ENCODE measurements around the gene OPRL1.

The OPRL1 gene

DNA sequence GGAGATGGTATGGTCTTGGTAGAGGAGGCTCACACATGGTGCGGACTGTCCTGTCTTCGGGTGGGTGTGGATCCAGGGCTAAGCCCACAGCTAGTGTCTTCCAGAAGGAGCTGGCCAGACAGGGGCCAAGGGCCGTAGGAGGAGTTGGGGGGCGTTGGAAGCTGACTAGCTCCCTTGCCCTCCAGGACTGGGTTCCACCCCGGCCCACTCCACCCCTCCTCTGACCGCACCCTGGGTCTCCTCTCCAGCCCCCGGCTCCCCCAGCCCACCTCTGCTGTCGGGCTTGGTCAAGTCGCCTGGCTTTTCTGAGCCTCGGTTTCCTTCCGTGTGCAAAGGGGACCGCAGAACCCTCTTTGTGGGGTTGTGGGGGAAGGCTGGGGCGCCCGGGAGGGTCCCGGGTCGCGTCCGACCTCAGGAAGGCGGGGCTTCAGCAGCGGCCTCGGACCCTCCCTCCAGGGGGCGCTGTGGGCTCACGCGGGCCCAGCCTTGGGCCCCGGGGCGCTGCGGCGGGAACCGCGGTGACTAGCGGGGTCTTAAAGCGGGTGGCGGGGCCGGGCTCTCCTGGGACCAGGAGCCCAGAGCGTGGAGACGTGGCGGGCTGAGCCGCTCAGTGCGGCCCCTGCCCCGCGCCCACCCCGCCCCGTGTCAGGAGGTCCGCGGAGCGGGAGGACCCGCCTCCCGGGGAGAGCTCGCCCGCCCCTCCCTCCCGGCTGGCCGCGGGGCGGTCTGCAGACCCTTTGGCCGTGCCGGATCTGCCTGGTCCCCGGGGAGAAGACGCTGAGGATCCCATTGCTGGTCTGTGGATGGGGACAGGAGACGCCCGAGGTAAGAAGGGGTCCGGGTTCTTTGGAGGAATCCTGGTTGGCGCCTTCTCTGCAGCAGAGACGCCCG is 22.1 kb downstream of the OPRL1 start:
- in situ Hi-C loops (cut with MboI; ENCODE audit: low sequenced_read_pairs), result no loop called here

DNA sequence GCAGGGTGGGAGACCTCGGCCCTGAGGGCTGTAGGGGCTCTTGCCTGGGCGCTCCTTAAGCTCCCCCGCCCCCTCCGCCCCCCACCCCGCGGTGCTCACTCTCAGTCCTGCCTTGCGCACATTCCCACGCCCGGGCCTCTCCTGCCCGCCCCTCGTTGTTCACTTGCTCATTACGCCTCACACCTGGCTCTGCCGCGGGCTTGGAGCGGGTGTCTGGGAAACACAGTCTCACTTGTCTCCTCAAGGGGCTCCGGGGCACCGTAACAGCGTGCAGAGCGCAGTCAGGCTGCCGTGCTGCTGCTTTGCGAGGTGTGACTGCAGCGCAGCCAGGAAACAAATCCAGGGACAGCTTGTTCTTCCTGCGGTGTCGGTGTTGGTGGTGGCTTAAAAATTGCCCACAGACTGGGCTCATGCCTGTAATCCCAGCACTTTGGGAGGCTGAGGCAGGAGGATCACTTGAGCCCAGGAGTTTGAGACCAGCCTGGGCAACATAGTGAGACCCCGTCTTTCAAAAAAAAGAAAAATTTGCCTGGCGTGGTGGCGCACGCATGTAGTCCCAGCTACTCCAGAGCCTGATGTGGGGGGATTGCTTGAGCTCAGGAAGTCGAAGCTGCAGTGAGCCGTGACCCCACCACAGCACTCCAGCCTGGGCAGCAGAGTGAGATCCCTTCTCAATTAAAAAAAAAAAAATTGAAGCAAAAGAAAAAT is 22.9 kb downstream of the OPRL1 start:
- in situ Hi-C loops (cut with MboI; ENCODE audit: low sequenced_read_pairs), result no loop called here

DNA sequence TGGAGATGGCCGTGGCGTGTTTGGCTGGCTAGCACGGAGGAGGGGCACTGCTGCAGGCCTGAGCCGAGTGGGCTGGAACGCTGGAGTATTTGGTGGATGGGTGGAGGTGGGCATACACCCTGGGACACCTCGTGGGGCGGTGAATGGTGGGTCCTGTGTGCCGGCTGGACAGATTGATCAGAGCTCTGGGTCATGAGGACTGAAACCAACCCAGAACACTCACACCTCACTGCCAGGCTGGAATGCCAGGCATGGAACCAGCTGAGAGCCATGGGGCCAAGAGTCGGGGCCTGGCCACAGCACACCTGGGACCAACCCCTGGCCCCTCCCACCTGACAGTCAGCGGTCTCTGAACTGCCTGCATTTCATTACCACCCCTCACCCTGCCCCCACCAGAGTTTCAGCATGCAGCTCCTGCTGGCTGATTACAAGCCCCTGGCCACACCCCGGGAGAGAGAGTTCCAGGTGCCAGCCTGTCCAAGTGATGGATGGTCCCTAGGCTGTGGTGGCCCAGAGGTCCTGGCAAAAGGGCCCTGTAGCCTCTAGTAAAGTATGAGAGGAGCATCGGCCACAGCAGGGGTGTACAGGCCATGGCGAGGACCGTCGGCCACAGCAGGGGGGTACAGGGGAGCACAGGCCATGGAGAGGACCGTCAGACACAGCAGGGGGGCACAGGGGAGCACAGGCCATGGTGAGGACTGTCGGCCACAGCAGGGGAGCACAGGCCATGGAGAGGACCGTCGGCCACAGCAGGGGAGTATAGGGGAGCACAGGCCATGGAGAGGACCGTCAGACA is 24.2 kb downstream of the OPRL1 start:
- in situ Hi-C loops (cut with MboI; ENCODE audit: low sequenced_read_pairs), result no loop called here

DNA sequence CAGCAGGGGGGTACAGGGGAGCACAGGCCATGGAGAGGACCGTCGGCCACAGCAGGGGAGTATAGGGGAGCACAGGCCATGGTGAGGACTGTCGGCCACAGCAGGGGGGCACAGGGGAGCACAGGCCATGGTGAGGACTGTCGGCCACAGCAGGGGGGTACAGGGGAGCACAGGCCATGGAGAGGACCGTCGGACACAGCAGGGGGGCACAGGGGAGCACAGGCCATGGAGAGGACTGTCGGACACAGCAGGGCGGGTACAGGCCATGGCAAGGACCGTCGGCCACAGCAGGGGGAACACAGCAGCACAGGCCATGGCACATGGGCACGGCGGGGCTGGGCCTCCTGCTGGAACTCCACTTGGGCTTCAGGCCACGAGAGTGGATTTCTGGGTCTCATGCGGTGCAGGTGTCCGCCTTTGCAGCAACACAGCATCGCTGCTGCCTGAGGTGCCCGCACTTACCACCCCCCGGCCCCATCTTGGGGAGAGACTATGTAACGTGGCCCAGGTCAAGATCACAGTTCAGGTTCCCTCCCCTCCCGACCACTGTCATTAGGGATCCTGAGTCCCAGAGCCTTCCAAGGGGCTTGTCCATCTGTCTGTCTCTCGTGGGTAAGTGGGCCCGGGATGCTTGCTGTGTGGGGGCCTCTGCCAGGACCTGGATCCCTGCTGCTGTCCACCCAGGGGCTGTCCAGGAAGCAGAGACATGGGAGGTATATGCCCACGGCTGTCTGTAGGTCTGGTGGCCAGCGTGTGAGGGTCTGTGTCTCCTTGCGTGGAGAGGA is 25.0 kb downstream of the OPRL1 start:
- in situ Hi-C loops (cut with MboI; ENCODE audit: low sequenced_read_pairs), result no loop called here

DNA sequence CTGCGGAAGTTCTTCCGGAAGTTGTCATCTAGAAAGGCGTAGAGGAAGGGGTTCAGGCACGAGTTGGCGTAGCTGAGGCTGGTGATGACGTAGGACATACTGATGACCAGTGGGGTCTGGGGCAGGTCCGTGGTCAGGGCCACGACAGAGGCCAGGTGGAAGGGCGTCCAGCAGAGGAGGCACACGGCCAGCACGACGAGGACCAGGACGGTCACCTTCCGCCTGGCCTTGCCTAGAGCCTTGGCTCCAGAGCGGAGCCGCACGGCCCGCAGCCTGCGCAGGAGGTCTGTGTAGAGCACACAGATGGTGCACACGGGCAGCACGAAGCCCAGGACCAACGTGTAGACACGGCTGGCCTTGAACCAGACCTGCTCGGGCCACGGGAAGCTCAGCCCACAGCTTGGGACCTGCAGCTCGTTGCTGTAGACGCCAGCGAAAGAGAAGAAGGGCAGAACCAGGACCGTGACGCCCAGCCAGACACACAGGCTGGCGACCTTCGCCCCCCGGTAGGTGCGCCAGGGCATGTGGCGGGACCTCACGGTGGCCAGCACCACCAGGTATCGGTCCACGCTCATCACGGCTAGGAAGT is 26.1 kb downstream of the OPRL1 start:
- in situ Hi-C loops (cut with MboI; ENCODE audit: low sequenced_read_pairs), result no loop called here

DNA sequence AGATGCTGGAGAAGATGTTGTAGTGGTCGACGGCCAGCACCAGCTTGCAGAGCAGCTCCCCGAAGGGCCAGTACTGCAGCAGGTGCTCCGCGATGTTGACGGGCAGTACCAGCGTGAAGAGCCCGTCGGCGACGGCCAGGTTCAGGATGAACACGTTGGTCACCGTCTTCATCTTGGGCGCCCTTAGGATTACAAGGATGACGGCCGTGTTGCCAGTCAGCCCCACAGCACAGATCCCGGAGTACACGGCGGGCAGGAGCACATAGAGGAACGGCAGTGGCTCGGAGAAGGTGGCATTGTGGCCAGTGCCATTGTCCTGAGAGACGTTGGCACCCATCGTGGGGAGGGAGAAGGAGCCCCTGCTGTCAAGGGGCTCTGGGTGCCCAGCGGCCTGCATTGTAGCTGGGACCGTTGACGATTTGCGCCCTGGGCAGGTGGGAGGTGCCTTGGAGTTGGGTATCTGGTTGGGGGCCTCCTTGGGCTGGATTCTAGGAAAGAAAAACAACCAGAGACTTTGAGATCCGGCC is 26.6 kb downstream of the OPRL1 start:
- in situ Hi-C loops (cut with MboI; ENCODE audit: low sequenced_read_pairs), result no loop called here

DNA sequence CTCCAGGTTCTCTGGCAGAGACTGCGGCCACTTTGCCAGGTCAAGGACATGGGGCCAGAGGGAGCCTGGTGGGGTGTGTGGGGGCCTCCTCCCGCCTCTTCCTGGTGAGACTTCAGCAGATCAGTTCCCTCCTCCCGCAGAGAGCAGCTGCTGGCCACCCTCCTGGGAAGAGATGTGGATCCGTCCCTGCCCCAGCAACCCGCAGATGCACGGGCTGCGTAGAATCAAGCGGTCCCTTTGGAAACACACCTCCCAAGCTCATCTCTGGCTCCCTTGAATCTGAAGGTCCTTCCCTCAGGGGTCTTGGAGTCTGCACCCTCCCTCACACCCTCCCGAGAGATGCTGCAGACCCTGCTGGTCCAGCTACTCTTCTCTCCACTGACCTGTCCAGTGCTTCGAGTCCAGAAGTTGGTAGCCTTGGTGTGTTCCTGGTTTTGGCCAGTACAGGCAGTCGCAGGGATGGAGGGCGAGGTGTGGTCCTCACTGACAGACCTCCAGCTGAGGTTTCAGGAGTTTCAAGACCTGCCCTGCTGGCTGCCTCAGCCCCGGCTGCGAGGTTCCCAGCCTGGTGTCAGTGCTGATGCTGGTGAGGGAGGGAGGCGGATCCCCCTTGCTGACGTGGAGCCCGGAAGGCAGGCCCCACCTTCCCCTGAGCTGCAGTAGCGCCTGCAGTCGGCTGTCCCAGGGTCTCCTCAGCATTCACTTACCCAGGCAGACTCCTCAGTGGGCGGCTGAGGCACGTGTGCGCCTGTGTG is 27.3 kb downstream of the OPRL1 start, which contains the start of gene NPBWR2:
Gene NPBWR2 (minus strand): TSS at position 585 of the 755 bp plus-strand sequence. CDS start 734 bp downstream, outside the sequence.
- in situ Hi-C loops (cut with MboI; ENCODE audit: low sequenced_read_pairs), result no loop called here

DNA sequence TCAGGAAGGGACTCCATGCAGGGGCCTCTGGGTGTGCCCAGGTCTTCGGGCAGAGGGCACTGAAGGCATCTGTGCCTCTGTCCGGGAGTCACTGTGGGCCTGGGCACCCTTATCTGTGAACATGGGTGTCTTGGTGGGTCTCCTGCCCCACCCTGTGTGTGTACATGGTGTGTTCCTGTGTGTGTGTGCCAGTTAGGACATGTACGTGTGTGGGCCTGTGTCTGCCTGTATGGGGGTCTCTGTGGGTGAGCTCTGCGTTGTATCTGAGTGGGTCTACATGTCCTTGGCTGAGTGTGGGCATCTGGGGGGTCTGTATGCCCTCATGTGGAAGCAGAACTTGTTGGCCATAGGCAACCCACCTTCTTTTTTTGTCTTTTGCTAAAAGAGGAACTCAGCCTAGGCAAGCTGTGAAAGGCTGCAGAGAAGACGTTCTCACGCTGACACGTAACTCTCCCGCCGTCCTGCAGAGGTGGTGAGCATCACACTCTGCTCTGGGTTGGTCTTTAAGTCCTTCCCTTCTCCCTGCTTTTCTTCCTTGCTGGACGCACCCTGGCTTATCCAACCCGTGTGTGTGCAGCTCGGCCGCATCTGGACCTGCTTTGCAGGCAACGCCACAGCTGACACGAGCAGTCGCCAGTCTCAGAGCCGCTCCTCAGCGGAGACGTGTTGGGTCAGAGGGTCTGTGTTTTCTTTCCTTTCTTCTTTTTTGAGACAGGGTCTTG is 28.0 kb downstream of the OPRL1 start:
- in situ Hi-C loops (cut with MboI; ENCODE audit: low sequenced_read_pairs), result no loop called here

DNA sequence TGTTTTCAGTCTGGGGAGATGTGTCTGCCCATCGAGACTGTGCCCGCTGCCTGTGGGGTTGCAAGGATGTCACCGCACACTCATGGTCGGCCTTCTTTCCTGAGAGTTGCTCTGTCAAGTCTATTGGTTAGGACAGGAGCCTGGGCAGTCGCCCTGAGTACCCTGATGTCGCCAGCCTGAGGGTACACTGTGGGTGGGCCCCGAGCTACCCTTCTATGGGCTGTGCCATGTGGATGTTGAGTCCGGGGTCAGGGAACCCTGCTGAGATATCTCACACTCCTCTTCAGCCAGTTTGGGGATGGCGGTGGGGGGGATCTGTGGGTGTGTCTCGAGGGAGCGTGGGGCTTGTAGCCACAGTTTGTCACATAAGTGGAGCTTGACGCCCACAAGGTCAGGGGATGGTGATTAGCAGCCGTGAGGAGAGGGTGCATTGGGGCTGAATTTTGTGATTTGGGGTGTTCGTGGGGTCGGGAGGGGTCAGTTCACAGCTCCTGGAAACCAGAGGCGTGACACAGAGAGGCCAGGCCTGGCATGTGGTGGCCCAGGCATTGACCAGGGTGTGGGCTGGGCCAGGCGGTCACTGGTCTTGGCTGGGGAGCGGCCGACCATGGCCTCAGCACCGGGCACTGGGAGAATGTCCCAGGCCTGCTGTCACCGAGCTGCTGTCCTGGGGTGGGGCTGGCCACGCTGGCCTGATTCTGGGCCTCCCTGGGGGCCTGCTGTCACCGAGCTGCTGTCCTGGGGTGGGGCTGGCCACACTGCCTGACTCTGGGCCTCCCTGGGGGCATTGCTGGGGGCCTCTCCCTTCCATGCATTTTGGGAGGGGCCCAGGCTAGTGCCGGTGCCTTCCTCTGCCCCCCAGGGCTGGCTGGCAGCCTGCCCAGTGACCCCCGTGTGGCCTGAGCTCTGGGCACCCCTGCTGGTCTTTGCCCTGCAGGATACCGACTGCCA is 29.1 kb downstream of the OPRL1 start:
- in situ Hi-C loops (cut with MboI; ENCODE audit: low sequenced_read_pairs), result no loop called here

DNA sequence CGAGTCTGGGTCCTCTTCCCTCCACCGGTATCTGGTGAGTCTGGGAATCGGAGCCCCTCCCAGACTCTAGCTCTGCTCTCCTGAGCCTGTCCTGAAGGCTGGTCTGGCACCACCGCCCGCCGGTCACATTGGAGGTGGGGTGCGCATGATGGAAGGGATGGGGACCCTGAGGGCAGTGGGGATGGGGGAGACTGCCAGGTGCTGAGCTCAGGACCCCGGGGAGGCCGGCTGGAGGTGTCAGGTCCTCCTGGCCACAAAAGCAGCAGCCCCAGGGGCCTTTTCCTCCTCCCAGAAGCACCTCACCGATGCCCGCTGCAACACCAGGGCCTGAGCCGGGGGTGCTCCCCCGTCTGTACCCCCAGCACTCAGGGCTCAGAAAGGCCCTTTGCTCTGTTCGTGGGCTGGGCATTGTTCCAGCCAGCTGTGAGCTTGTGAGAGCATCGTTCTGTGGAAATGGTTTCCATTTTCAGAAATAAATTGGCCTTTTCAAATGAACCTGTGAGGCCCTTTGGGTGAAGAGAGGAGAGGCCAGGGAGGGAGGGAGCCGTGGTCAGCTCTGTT is 30.0 kb downstream of the OPRL1 start:
- in situ Hi-C loops (cut with MboI; ENCODE audit: low sequenced_read_pairs), result no loop called here

DNA sequence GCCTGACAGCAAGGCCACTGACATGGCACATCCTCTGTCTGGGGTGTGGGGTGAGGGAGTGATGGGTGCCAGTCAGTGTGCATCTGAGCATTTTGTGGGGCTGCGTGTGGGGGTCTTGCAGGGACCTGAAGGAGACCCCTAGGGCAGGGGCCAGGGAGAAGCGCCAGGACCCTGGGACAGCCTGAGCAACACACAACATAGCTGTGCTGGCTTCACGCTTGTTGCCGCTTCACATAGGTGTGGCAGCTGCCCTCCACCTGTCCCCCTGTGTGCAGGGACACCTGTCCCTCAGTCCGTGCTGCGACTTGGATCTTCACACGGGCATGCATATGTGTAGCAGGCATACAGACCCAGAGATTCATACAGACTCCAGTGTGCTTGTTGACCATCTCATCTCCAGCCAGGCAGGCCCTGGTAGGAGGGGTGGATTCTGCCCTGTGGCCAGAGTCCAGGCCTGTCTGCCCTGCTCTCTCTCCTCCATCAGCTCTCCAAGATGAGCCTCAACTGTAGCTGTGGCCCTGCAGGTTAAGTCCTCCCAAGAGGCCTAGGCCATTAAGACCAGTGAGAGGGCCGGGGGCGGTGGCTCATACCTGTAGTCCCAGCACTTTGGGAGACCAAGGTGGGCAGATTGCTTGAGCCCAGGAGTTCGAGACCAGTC is 30.7 kb downstream of the OPRL1 start:
- in situ Hi-C loops (cut with MboI; ENCODE audit: low sequenced_read_pairs), result no loop called here

DNA sequence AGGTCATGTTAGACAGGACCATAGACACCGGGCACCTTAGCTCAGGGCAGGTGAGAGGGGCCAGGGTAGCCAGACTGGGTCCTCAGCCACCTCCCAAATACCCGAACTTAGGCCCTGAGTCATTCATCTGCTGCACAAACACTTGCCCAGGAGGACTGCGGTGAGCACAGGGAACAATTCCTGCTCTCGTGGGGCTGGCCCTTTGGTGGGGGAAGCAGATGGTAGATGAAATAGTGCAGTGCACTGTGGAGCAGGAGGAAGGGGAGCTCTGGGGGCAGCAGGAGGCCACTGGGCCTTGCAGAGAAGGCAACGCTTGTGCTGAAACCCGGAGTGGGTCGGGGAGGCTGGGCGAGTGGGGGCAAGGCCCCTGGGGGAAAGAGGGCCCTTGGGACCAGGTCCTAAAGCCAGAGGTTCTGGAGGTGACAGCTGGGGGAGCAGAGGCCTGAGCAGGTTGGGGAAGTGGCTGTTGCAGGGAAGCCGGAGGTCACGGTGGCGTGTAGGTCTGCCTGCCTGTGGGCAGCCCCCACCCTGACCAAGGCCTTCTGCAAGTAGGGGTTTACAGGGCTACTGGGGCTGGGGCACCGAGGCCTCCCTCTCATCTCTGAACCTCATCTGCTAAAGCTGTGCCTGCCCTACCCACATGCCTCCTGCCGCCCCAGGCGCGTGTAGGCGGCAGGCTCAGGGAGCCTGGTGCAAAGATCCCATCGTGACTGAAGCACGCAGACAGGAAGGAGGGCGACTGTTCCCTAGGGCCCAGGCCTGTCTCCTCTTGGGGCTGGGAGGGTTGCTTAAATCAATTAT is 32.2 kb downstream of the OPRL1 start:
- in situ Hi-C loops (cut with MboI; ENCODE audit: low sequenced_read_pairs), result no loop called here

DNA sequence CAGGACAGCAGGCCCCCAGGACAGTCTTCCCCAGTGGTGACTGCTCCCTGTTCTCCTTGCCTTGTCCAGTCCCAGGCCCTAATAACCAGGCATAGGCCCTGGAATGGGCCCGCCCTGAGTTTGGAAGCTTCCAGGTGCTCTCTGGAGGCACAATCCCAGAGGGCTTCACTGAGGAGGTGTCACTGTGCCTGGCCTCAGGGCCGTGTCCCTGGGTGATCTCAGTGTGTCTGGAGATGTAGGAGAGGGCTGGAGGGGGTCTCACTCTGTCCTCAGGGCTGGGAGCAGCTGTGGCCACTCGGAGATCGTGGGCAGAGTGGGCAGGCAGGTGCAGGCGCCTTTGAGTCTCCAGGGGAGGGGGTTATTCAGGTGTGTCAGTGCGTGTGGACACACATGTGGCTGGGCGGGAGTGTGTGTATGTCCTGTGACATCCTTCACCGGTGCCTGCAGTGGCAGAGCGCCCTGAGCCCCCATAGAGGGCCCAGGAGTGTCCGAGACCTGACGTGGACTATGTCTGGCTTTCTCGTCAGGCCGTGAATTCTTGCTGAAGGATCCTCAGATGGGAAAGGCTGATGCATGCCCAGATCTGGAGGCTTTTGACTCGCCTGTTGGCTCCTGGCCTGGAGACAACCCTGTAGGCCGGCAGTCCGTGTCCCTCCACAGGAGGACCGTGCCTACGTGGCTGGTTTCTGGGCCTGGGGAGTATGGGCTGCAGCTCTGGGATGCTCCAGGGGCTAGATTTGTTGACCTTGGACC is 33.0 kb downstream of the OPRL1 start:
- in situ Hi-C loops (cut with MboI; ENCODE audit: low sequenced_read_pairs), result no loop called here

DNA sequence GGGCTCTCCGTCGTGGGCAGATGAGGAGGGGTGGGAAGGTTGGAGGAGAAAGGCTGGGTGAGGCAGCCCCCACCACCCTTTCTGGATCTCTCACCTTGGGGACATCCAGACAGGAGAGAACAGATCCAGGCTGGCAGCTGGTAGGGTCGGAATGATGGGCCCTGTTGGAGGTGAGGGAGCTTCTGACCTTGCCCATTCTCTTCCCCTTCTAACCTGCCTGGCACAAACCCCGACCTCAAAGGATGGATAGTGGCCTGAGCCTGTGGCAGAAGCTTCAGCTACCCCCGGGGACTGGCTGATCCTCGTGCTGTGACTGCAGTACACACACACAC is 33.5 kb downstream of the OPRL1 start:
- in situ Hi-C loops (cut with MboI; ENCODE audit: low sequenced_read_pairs), result no loop called here

DNA sequence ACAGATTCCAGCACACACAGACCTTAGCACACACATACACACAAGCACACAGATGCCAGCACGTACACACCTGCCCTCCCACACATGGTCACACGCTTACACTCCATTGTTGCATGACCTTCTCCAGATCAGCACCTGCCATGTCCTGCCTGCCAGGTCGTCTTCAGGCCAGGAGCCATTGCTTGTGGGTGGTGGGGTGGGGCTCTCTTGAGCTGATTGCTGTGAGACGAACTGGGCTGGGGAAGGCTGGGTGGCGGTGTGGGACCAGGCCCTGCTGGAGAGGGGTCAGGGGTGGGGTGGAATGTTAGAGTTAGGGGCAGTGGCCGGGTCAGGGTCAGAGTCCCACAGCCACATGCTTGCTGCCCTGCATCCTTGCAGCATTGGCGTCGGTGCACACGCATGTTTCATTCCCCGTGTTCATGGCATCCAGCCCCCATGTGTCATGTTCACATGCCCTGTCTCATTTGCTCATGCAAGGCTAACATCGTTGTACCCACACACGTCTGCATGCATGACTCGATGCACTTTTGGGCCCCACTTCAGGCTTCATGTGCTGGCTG is 34.0 kb downstream of the OPRL1 start:
- in situ Hi-C loops (cut with MboI; ENCODE audit: low sequenced_read_pairs), result no loop called here

All from HL-60/S4 (cell line).